OCI-M1 (cell line): ENCODE data around the gene CD69.

Experiments
- DNase-seq: peaks from one replicate; lab custom pipeline; 2025; lab: John Stamatoyannopoulos, UW

The CD69 gene

DNA sequence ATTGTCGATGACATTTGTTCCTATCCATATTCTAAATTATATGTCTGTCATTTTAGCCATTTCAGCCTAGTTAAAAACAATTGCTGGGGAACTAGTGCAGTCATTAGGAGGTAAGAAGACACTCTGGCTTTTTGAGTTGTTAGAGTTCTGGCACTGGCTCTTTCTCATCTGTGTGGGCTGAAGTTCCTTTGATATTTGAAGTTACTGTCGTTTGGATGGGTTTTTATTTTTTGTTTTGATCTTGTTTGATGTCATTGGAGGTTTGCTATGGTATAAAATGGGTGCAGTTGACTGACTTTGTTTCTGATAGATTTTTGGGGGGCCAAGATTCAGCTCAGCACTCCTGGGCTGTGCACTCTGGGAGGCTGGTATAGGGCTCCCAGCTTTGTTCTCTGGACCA is 20.7 kb upstream of the CD69 start:
- no peak for DNase-seq

DNA sequence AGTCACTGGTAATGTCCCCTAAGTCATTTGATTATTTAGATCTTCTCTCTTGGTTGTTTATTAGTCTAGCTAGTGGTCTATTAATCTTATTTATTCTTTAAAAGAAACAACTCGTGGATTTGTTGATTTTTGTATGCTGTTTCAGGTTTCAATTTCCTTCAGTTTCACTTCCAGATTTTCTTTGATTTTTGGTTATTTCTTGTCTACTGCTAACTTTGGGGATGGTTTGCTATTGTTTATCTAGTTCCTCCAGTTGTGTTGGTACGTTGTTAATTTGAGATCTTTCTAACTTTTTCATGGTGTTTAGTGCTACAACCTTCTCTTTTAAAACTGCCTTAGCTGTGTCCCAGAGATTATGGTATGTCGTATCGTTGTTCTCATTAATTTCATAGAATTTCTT is 18.5 kb upstream of the CD69 start:
- no peak for DNase-seq

DNA sequence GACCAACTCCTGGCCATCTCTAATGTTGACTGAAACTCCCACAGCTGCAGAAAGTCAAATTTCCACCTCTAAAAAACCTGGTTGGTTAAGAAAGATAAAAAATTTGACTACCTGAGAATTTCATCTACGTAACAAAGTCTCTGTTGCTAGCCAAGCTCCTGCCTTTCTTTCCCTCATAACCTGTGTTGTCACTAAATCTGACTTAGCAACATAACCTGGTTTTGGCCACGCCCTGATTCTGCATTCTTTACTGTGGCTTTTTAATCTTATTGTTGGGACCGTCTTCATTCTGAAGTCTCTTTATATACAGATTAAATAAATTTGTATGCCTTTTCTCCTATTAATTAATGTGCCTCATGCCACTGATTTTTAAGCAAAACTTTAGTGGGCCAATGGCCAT is 16.1 kb upstream of the CD69 start:
- no peak for DNase-seq

DNA sequence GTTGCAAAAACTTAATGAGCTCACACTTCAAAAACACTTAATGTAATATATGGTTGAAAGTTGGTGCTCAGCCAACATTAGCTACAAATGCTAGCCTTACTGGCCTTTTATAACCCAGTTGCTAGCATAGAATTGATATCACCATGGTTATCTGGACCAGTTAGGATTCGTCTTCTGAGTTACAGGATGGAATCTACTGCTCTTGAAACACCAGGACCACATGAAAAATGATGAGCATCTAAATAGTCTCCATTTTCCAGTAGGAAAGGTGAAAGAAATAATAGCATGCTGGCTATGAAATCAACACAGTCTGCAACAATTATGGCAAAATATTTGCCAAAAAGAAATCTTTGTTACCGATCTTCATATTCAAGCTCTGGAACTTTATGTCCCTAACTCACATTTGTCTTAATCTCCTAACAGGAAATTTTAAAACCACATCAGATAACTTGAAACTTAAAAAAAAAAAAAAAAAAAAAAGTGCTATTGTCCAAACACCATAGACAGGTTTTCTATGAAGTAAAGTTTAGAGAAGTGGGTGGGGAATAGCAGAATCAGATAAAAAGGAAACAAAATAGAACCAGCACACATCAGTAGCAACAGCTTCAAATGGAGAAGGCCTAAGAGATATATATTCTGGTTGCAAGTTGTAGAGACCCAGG is 12.6 kb upstream of the CD69 start:
- DNase-seq, result peak; percentile 61

DNA sequence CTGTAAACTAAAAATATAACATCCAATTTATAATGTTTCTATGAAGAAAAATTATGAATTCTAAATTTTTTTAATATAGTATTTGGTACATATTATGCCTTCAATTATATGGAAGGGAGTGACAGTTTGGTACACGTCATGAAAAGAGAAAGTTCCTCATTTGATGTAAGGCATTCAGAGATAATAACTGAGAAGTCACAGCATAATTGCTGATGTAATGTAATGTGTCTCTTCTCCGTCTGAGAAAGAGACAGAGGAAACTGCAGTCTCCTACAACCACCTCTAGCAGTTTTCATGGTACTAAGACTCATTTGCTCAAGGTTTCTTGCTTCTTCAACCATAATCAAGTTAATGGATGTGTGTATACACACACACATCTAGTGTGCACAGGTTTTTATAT is 2.3 kb upstream of the CD69 start:
- DNase-seq, result peak; percentile 93

DNA sequence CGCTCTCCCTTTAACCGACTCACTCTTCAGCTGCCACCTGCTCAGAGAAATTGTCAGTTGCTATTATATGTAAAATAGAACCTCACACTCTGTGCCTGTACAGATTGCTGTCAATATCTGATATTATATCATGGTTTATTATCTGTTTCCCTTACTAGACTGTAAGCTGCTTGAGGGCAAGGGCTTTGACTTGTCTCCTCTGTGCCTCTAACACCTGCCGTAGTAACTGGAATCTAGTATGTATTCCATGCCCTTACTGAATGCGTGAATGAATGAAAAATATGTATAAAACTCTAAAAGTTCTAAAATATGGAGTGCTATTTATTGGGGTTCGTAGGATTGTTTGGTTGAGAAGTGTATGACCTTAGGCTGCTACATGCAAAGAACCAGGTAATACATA is 1.7 kb upstream of the CD69 start:
- DNase-seq, result peak; percentile 45

DNA sequence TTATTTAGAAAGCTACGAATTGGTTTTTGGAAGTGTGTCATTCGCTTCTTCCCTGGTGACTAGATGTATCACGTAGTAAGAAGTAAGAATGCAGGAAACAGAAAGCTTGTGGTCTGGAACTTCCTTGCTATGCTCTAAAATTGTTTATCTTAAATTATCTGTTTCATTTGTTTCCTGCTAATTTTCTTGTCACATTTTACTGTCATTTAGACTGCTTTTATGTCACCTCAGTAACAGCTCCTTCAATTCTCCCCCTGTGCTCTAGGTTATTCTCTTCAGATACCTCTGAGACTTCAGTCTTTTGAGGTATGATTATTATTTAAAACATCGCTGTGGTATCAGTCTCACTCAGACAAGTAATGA is 699 bp upstream of the CD69 start:
- DNase-seq, result no peak

DNA sequence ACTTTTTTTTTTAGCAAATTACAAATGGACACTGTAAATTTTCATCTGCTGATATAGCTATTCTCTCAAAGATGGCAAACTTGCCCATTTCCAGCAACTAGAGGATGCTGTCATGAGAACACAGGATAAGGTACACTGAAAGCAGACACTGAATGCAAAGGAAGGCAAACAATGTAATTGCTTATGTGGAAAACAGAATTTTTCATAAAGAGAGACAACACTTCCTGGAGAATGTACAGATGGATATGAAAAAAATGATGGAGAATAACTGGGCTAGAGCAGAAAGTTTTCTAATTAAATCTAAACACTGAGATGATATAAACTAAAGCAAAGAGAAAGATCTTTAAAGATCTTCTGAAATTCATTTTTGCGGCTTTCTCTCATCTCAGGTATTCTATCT is 581 bp downstream of the CD69 start:
- peak; percentile 62 for DNase-seq

DNA sequence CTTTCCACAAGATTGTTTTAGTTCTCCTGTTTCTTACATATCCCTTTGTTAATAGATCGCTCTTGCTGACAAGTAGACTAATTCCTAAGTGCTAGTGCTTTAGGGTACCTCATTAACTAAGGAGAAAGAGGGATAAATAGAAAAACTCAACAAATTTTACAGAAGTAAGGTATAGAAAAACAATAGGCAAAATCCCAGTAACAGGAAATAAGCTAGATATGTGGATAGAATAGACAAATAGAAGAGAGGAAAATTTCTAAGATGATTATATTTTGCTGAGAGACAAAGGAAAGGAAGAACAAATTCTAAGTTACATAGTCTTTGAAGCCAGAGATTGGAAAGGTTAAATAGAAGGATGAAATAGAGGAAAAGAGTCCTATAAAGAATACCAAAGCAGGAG is 1.0 kb downstream of the CD69 start:
- peak; percentile 58 for DNase-seq

DNA sequence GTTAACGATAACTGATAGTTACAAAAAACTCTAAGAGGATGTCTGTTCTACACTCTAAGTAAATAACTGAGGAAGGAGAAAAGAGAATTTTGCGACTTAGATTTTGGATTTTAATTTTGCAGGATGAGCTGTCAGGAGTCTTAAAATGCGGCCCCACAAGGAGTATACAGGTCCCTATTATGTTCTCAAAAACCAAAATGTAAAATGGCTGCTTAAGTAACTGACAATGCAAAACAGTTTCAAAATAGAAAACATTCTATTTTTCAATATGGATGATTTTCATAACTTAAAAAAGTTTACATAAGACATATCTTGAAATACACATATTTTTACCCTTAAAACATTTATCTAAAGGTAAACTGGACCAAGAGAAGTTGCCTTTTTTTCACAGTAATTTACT is 2.6 kb downstream of the CD69 start:
- peak; percentile 76 for DNase-seq

DNA sequence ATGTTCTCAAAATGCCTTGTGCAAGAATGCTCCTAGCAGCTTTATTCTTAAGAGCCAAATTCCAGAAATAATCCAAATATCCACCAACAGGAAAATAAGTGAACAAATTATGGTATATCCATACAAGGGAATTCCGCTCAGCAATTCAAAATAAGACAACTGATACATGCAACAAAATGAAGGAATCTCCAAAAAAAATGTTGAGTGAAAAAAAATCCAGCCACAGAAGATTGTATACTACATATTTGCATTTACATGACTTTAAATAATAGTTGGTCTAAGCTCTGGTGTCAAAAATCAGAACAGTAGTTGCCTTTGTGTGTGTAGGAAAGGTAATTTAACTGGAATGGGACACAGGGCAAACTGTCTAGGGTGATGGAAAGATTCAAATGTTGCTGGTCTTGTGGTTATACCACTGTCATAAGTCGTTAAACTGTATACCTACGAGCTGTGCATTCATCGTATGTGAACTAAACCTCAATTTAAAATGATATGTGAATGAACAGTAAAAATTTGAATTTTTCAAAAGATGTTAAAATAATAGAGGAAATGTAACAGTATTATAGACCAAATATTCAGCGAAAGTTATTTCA is 3.2 kb downstream of the CD69 start:
- peak; percentile 47 for DNase-seq

DNA sequence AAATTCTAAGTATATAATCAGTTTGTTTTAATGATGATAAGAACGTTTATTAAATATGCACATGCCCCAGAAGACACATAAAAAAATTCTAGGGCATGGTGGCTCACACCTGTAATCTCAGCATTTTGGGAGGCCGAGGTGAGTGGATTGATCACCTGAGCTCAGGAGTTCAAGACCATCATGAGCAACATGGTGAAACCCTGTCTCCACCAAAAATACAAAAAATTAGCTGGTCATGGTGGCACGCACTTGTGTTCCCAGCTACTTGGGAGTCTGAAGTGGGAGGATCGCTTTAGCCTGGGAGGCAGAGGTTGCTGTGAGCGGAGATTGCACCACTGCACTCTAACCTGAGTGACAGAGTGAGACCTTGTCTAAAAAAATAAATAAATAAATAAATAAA is 4.0 kb downstream of the CD69 start:
- DNase-seq, result no peak

DNA sequence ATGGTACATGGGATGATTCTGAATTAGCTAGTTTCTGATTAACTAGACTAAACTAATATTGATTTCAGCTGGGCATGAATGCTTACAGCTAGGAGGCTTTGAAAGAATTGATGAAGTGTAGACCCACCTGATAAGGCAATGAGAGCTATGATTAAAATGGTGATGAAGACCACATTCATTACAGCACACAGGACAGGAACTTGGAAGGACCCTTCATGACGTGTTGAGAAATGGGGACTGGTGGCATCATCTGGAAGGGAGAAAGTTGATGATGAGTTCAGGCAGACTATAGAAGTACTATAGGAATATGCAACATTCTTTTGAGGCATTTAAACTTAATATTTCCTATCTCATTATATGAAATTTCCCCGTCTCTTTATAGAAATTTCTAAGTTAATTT is 4.5 kb downstream of the CD69 start:
- DNase-seq, result no peak

DNA sequence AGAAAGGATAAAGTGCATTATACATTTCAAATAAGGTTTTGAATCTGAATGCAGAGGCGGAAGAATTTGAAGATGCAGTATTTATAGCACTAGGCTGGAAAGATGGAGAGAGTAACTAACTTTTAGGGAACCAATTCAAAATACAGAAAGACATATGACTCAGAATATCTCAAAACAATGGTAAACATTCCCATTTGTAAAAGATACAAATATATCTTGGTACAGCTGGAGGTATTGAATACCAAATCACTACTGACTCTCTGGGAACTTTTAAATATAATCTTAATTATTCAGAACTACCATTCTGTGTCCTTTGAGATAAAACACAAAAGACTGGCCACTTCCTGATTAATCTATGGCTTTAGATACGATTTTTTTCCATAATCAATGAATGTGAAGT is 5.1 kb downstream of the CD69 start:
- DNase-seq, result no peak

DNA sequence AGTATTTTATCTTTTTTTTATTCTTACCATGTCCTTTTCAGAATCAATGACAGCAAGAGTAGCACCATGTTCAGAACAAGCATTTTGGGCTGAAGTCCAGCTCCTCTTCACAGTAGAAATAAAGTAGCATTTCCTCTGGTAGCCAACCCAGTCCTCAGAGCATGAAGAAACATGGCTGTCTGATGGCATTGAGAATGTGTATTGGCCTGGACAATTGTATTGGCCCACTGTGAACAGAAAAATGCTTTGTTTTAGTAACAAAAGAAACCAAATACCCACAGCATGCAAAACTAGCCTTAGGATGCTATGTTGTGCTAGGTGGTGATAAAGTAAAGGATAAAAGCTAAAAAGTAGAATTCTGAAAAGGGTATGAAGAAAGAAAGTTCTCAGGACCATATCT is 5.7 kb downstream of the CD69 start:
- no peak for DNase-seq

DNA sequence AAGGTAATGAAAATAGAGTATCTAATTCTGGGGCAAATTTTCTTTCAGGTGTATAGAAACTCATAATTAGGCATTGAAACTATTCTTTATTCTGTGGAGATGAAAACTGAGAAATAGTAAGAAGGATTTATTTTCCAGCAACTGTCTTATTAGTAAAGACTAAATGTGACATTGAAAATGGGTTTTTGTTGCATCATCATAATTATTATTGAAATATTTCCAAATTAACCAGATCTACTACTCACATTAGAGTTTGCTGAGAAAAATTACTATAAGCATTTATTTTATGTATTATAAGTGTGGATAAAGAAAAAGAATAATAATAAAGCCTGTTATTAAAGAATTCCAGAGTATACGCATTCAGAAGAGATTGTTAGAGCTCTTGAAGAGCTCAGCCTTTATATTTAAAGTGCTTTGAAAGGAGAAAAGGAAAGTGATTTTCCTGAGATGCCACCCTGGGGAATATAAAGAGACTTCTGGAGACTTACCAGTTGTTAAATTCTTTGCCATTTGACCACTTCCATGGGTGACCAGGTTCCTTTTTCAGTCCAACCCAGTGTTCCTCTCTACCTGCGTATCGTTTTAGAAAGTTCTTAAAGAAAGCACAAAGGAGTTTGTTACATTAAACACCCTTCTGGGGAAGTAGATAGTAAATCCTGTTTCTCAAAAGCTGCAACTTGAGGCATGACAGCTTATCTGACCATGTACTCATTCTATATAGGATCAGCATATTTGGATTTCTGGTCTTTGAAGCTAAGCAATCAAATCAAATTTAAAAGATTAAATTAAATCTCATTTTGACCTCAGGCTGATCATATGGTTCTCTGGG is 6.4 kb downstream of the CD69 start:
- DNase-seq, result no peak

DNA sequence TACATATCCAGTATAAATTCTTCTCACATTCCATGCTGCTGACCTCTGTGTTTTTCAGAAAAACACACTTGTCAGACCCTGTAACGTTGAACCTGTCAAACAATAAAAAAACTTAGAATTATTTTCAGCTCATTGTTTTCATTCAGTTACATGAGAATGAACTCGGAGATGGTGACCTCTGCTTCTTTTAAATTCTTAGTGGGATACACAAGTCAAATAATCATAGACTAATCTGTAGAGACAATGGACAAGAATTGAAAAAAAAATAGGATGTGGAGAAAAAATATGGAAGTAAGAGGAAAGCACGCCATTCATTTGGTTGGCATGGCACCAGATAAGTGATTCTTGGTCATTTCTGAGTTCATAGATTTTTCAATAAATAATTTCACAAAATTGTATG is 7.2 kb downstream of the CD69 start:
- DNase-seq, result no peak

DNA sequence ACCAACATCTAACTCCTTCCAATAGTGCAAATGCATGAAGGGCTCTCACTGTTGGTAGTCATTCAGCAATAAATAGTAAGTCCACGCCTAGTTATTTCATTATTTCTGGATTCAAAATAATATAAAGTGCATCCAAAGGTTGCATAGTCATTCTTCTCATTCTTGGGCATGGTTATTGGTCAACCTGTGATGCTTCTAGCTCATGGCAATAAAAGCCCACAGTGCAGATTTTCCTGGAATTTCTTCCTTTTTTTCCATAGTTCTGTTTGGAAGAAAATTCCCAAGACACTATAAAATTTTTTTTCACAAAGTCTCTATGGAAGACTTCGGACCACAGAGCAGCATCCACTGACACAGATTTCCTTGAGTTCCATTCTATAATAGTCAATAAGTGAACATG is 7.6 kb downstream of the CD69 start:
- no peak for DNase-seq

DNA sequence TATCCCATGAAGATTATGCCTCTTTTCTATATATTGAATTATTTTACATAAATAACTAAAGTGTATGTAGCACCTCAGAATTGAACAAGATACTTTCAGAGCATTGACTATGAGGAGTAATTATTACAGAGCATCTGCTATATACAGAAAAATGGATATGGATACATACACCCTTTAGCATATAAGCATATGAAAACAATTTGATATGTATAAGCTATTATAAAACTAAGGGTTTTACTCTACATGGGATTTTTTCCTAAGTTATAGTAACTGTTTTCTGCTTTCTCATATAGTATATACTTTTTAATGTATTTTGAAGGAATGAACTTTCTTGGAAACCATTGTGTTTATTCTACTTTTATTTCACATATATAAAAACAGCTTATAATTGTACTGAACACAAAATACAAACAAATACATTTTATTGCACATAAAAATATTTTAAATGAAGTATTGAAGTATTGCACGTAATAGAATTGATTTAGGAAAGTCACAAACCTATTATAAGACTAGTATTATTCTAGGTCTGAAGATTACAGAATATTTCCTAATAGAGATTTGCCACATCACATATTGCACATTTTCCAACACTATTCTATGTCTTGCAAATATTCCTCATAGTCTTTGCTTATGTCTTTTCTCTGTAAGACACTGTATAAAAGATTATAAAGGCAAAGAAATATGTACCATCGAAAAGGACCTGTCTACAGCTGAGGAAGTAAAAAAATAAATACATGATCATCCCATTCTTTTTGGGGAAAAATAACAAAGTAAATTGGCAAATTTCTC is 8.4 kb downstream of the CD69 start:
- no peak for DNase-seq

DNA sequence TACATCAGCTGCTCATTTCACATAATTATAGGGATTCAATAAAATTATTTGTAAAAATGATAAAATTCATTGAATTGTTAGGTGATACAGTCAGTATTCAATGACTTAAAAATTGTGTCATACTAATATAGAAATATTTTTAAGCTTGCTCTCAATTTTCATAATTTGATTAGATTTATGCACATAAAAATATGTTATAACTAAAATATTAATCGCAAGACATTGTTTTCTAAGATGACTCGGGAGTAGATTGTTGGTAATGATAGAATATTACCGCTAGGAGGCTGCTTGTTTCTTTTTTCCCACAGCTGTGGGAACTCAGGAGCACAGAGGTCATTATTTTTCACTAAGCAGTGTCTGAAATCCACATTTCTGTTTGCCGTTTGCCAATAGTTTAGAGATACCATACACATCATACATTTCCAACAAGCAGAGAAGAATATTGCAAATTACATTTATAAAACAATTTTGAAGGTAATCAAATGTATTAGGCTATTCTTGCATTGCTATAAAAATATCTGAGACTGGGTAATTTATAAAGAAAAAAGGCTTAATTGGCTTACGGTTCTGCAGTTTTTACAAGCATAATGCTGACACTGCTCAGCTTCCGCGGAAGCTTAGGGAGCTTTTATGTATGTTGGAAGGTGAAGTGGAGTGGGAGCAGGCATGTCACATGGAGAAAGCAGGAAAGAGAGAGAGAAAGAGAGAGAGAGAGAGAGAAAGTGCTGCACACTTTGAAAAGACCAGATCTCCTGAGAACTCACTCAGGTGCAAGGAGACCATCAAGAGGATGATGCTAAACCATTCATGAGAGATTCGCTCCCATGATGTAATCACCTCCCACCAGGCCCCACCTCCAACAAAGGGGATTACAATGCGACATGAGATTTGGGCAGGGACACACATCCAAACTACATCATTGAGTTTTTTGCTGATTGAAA is 9.2 kb downstream of the CD69 start:
- DNase-seq, result peak; percentile 83
